Stimulated activated CD4-positive, alpha-beta T cell treated with anti-CD3 and anti-CD28 coated beads, Interleukin-12 subunit alpha, Interleukin-12 subunit beta, amount 100 ng/mL, for 48 hours (primary cell): ENCODE results near the gene PCDHB1.
A peak's percentile ranks its signal among the peaks of the same experiment; 100 is the strongest.

Source experiments
- DNase-seq, 3 donors: peaks; one replicate each; pipeline ENCODE4 v3.0.0-alpha.2; 2020; ENCODE audit warnings: low read depth in 2 of 3, low spot score in 1 of 3

Gene PCDHB1

GRCh38 chr5:141050622-141051520 is at the start of gene PCDHB1:
Gene PCDHB1 (plus strand): TSS chr5:141051374. CDS start chr5:141051471, 97 bp downstream.
- no peak for DNase-seq

- DNase-seq = no peak
Observed at GRCh38 chr5:141001446-141001843, 49.7 kb upstream of the PCDHB1 start.

GRCh38 chr5:141001844-141002604 is 49.1 kb upstream of the PCDHB1 start:
- no peak for DNase-seq

GRCh38 chr5:141002605-141002965 is 48.6 kb upstream of the PCDHB1 start:
- DNase-seq = no peak

- no peak for DNase-seq
Observed at GRCh38 chr5:141003031-141003430, 48.1 kb upstream of the PCDHB1 start.

- no peak for DNase-seq
Observed at GRCh38 chr5:141003791-141004611, 47.2 kb upstream of the PCDHB1 start.

- DNase-seq = no peak
Observed at GRCh38 chr5:141007791-141008190, 43.4 kb upstream of the PCDHB1 start.

- no peak for DNase-seq
Observed at GRCh38 chr5:141010047-141010793, 41.0 kb upstream of the PCDHB1 start.

GRCh38 chr5:141017943-141018342 is 33.2 kb upstream of the PCDHB1 start:
- DNase-seq = no peak

- DNase-seq = no peak
Observed at GRCh38 chr5:141022384-141022783, 28.8 kb upstream of the PCDHB1 start.

- no peak for DNase-seq
Observed at GRCh38 chr5:141031006-141031405, 20.2 kb upstream of the PCDHB1 start.

GRCh38 chr5:141032626-141033025 is 18.5 kb upstream of the PCDHB1 start:
- DNase-seq = no peak

GRCh38 chr5:141039061-141039460 is 12.1 kb upstream of the PCDHB1 start:
- no peak for DNase-seq

GRCh38 chr5:141039517-141039916 is 11.7 kb upstream of the PCDHB1 start:
- DNase-seq = no peak

GRCh38 chr5:141040093-141040770 is 10.9 kb upstream of the PCDHB1 start:
- DNase-seq = no peak

GRCh38 chr5:141040771-141041426 is 10.3 kb upstream of the PCDHB1 start:
- DNase-seq = peak; percentile 62 to 69 (median 63)

- DNase-seq = no peak
Observed at GRCh38 chr5:141041427-141041785, 9.8 kb upstream of the PCDHB1 start.

- no peak for DNase-seq
Observed at GRCh38 chr5:141042555-141042954, 8.6 kb upstream of the PCDHB1 start.

- DNase-seq = no peak
Observed at GRCh38 chr5:141051521-141051866, 320 bp downstream of the PCDHB1 start.

- no peak for DNase-seq
Observed at GRCh38 chr5:141077826-141078225, 26.7 kb downstream of the PCDHB1 start.
